Activated B cell treated with CpG ODN at 0.5 μM for 24 hours (primary cell): ENCODE measurements around the gene GREM1. TPM values are rescaled to one million over a fixed set of nuclear protein-coding genes. Genes with fewer than 3 reads are reported as not detected.

Source experiments
- ATAC-seq: fragments of 200-7000 bp; cut with Tn5 transposase; one replicate; pipeline ENCODE4 v1.10.0; 2021; ENCODE audit warnings: low read depth, mild to moderate bottlenecking, moderate library complexity
- CTCF ChIA-PET: fragments of 350-600 bp; sonication (Branson Sonifier 250); formaldehyde crosslinking; loops from one replicate; lab custom pipeline; 2021; ENCODE audit warnings: antibody characterized with exemption; lab: Charles Lee
- POLR2A ChIA-PET: fragments of 350-600 bp; sonication (Branson Sonifier 250); formaldehyde crosslinking; loops from one replicate; lab custom pipeline; 2021; ENCODE audit warnings: antibody characterized with exemption; lab: Charles Lee
- DNase-seq: peaks from one replicate; pipeline ENCODE4 v3.0.0; 2022
- H3K27ac Mint-ChIP-seq: one replicate; pipeline ENCODE4 v1.8.0; 2020; ENCODE audit warnings: mixed read lengths
- H3K27me3 Mint-ChIP-seq: one replicate; pipeline ENCODE4 v1.8.0; 2021; ENCODE audit warnings: mixed read lengths
- H3K36me3 Mint-ChIP-seq: one replicate; pipeline ENCODE4 v1.8.0; 2021; ENCODE audit warnings: low read depth, mixed read lengths
- H3K4me1 Mint-ChIP-seq: one replicate; pipeline ENCODE4 v1.8.0; 2021; ENCODE audit warnings: mixed read lengths
- H3K4me3 Mint-ChIP-seq: one replicate; pipeline ENCODE4 v1.8.0; 2020; ENCODE audit warnings: mild to moderate bottlenecking, mixed read lengths
- H3K9me3 Mint-ChIP-seq: one replicate; pipeline ENCODE4 v1.8.0; 2020; ENCODE audit warnings: mixed read lengths
- CTCF ChIP-seq: fragments of 200-600 bp; IDR thresholded peaks from one replicate; pipeline ENCODE4 v1.8.0; 2022; ENCODE audit warnings: antibody characterized with exemption, mild to moderate bottlenecking
- intact Hi-C: fragments of 100-400 bp; cut with micrococcal nuclease; formaldehyde crosslinking; loops from one replicate; pipeline ENCODE4 v1.15.1; 2024
- total RNA-seq: library from RNA; stranded (reverse); gene quantifications from 2 replicates; pipeline ENCODE4 v1.2.3, GENCODE V29; 2022

Gene GREM1
- total RNA-seq, 1 donor from 2014 or later, result not detected

- ChIA-PET CTCF (no interaction called here), POLR2A (no interaction called here)
- intact Hi-C loops, result no loop called here
- Mint-ChIP-seq H3K4me1 (no peaks in the 10 kb centered on the region), H3K27ac (no peak overlapping the region), H3K4me3 (no peak overlapping the region), H3K27me3 (no peaks in the 10 kb centered on the region), H3K36me3 (no peaks in the 10 kb centered on the region), H3K9me3 (no peaks in the 10 kb centered on the region)
- no peak for ATAC-seq
- no peak for TF ChIP-seq CTCF
- no peak for DNase-seq
Observed at GRCh38 chr15:32671339-32672325, 46.2 kb upstream of the GREM1 start.

- ATAC-seq (no peak), DNase-seq (no peak)
- H3K4me1 Mint-ChIP-seq, result no peaks in the 10 kb centered on the region
- no peaks in the 10 kb centered on the region for H3K36me3 Mint-ChIP-seq
- TF ChIP-seq CTCF, result no peak
- no peak overlapping the region for H3K27ac Mint-ChIP-seq
- H3K27me3 Mint-ChIP-seq, result no peaks in the 10 kb centered on the region
- H3K9me3 Mint-ChIP-seq, result no peaks in the 10 kb centered on the region
- intact Hi-C loops, result no loop called here
- no peak overlapping the region for H3K4me3 Mint-ChIP-seq
- ChIA-PET CTCF (interaction anchor here (0.6 kb wide), 1 partner anchor 19 kb away, joined by 3 read pairs; no protein-coding TSS in a partner anchor), POLR2A (no interaction called here)
Observed at GRCh38 chr15:32674681-32675080, 43.1 kb upstream of the GREM1 start.

GRCh38 chr15:32675466-32675865 is 42.3 kb upstream of the GREM1 start:
- Mint-ChIP-seq H3K4me3 (no peak overlapping the region), H3K27ac (no peak overlapping the region), H3K27me3 (no peaks in the 10 kb centered on the region), H3K4me1 (no peaks in the 10 kb centered on the region), H3K9me3 (no peaks in the 10 kb centered on the region), H3K36me3 (no peaks in the 10 kb centered on the region)
- intact Hi-C loops, result no loop called here
- ChIA-PET POLR2A (no interaction called here), CTCF (interaction anchor here (0.6 to 1.0 kb wide), 2 partner anchors 14 to 20 kb away, joined by 3 read pairs; no protein-coding TSS in a partner anchor)
- no peak for ATAC-seq
- no peak for DNase-seq
- TF ChIP-seq CTCF, result no peak

GRCh38 chr15:32676169-32676568 is 41.6 kb upstream of the GREM1 start:
- POLR2A ChIA-PET, result no interaction called here
- no peak for DNase-seq
- no peak for ATAC-seq
- Mint-ChIP-seq H3K4me1 (no peaks in the 10 kb centered on the region), H3K27ac (no peak overlapping the region), H3K4me3 (no peak overlapping the region), H3K27me3 (no peaks in the 10 kb centered on the region), H3K9me3 (no peaks in the 10 kb centered on the region), H3K36me3 (no peaks in the 10 kb centered on the region)
- CTCF ChIA-PET, result interaction anchor here (1.0 kb wide), 1 partner anchor 15 kb away, joined by 3 read pairs; no protein-coding TSS in a partner anchor
- intact Hi-C loops, result no loop called here
- TF ChIP-seq CTCF, result no peak

GRCh38 chr15:32677238-32677750 is 40.5 kb upstream of the GREM1 start:
- TF ChIP-seq CTCF, result no peak
- Mint-ChIP-seq H3K36me3 (no peaks in the 10 kb centered on the region), H3K27me3 (no peaks in the 10 kb centered on the region), H3K4me1 (no peaks in the 10 kb centered on the region), H3K4me3 (no peak overlapping the region), H3K9me3 (no peaks in the 10 kb centered on the region), H3K27ac (no peak overlapping the region)
- ATAC-seq, result no peak
- intact Hi-C loops, result no loop called here
- POLR2A ChIA-PET, result no interaction called here
- CTCF ChIA-PET, result no interaction called here
- DNase-seq, result no peak
